HG02798 (cell line): ENCODE results near the gene SDR39U1.

Experiments
- ATAC-seq: cut with Tn5 transposase; IDR thresholded peaks from one replicate; pipeline ENCODE4 v1.9.1; 2021; ENCODE audit warnings: mild to moderate bottlenecking; ENCODE audit not compliant: unreplicated experiment, poor library complexity

SDR39U1 gene

GRCh38 chr14:24414077-24414476 lies 28.5 kb downstream of the SDR39U1 start:
- no peak for ATAC-seq

DNA sequence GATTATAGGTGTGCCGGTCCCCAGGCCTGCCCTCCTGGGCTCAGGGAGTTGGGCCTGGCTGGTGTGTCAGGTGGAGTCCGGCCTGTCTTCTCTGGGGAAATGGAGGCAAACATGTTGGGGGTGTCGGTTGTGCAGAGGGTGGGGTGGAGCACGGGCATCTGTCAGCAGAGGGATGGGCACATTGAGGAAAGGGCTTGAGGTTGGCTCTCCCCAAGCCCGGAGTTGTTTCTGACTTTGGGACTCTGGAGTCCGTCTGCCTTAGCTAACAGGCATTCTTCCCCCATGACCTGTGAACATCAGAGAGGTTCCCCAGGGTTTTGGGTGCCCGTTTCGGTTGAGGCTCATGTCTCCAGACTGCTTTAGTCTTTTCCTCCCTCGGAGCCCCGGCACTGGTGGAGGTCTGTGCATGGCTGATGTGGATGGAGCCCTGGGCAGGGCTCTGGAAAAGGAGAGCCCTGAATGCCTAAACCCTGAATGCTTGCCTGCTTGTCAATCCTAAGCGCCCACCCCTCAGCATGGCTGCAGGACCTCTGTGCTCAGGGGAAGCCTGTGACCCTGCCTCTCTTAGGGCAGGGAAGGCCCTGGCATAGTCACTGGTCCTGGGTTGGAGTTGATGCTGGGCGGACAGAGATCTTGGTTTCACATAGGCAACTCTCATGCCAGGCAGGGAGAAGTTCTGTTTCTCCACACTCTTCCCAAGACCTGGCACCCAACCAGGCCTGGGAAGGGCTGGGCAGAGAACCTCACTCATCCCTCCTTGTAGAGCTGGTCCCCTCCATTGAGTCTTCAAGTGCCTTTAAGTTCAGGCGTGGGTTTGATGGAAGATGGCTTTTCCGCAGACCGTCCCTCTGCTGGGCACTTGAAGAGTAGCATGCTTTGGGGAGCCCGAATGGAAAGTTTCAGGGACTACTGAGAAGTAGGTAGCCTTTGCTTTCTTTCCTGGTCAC lies 30.9 kb downstream of the SDR39U1 start:
- ATAC-seq: peak; percentile 66

DNA sequence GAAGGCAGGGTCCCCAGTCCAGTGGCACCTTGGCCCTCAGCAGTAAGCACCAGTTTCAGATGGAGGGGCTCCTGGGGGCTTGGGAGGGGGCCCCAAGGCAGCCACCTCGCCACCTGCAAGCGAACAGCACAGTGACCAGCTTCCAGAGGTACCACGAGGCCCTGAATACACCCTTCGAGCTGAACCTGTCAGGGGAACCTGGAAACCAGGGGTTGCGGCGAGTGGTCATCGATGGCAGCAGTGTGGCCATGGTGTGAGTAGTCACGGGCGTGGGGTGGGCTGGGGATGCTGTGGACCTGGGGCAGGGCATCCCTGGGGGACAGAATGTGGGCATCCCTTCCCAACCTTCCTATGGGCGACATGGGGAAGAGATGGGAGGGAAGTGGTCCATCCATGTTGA lies 32.6 kb downstream of the SDR39U1 start:
- ATAC-seq: no peak

- no peak for ATAC-seq
Observed at GRCh38 chr14:24409192-24409591, 33.4 kb downstream of the SDR39U1 start.

- no peak for ATAC-seq
Observed at GRCh38 chr14:24408764-24409163, 33.8 kb downstream of the SDR39U1 start.

GRCh38 chr14:24407608-24408325 lies 34.8 kb downstream of the SDR39U1 start:
- no peak for ATAC-seq

- no peak for ATAC-seq
Observed at GRCh38 chr14:24406416-24406815, 36.2 kb downstream of the SDR39U1 start.

GRCh38 chr14:24404814-24405213 lies 37.8 kb downstream of the SDR39U1 start:
- ATAC-seq: no peak

DNA sequence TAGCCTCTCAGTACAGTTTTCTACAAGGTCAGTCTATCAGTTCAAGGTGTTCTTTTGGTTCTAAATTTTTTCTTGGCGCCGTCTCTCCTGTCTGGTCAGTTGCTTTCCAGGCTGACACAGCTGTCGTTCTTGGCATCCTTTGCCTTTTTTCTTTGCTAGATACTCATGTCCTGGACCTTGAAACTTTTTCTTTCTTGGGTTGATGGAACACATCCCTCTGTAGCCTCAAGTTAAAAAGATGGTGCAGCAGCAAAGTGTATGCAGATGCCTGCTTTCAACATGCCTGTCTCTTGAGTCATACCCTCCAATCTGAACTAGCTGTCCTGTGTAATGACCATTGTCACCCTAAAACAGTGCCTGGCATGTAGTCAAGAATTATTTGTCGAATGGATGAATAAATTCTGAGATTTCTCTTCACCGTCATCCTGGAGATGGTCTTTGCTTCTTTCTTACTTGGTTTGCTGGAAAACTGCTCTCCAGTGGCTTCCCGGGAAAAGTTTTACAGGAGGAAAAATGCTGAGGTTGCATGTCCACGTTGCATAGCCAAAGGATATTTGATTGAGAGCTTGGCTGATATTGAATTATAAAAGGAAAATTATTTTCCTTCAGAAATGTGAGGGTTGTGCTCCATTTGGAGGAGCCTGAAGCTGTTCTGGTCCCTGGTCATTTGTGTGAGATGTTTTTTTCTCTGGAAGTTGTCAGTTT lies 39.1 kb downstream of the SDR39U1 start:
- no peak for ATAC-seq

- no peak for ATAC-seq
Observed at GRCh38 chr14:24401810-24402702, 40.5 kb downstream of the SDR39U1 start.

- ATAC-seq: no peak
Observed at GRCh38 chr14:24399999-24400718, 42.4 kb downstream of the SDR39U1 start.

DNA sequence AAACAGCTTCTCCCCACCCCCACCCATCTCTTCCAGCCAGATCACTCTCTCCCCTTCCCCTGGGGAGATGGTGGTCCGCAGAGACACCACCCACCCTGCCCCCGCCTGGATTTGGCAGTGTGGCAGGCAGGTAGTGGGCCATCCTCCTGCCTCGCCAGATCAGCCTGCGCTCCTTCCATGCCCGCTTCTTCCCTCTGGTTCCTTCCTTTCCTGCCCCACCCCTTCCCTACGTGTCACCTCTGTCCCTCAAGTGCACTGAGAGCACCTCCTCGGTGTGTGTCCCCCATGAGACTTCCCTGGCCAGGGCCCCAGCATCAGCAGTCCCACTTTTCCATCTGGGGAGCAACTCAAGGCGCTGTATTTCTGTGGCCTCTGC lies 43.1 kb downstream of the SDR39U1 start:
- no peak for ATAC-seq

GRCh38 chr14:24398653-24399446 lies 43.7 kb downstream of the SDR39U1 start, which contains the start of gene NYNRIN:
Gene NYNRIN (plus strand): TSS chr14:24399003. CDS start chr14:24399247, 244 bp downstream.
- no peak for ATAC-seq

GRCh38 chr14:24398293-24398652 lies 44.3 kb downstream of the SDR39U1 start:
- ATAC-seq: no peak

GRCh38 chr14:24397639-24398292 lies 44.8 kb downstream of the SDR39U1 start:
- no peak for ATAC-seq

- ATAC-seq: no peak
Observed at GRCh38 chr14:24395609-24396582, 46.7 kb downstream of the SDR39U1 start.

GRCh38 chr14:24394275-24394674 lies 48.3 kb downstream of the SDR39U1 start:
- no peak for ATAC-seq
